NCI-H82 (cell line): ENCODE results near the gene FAM131B.
"Not testable (repeated sequence)": the region's sequence is repeated elsewhere in the genome, so short reads cannot be mapped to it uniquely, and the experiment has no call there.

Source experiments
- DNase-seq: peaks from one replicate; lab custom pipeline; 2025; lab: John Stamatoyannopoulos, UW

Gene FAM131B

DNA sequence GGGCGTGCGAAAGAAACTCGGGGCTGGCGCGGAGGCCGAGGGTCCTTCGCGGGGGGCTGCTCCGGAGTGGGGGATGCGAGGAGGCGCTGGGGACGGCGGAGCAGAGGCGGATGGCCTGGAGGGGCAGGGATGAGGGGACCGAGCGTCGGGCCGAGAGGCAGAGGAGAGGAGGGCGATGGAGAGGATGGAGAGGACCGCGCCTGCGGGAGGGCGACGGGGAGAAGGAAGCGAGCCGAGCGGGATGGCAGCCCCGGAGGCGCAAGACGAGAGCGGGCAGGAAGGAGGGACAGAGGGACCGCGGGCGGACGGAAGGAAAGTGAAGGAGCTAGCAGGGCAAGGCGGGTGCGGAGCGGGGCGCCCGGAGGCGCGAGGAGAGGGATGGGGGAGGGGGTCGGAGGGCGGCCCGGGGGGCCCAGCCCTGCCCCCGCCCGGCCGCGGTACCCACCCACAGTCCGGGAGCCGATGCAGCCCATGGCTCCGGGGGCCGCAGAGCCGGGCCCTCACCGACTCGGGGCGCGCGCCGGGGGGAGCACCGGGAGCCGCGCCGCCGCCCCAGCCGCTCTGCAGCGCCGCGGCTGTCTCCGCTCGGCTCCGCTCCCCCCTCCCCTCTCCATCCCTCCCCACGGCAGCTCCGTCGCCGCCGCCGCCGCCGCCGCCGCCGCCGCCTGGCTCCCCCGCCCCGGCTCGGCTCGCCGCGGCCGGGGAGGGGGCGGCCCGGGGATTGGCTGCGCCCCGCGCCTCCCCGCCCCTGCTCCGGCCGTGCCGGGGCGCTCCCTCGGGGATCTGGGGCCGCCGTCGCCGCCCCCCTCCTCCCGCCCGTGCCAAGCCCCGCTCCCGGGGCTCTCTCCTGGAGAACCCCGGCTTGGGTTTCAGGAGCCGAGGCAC lies at the start of gene FAM131B:
Gene FAM131B, minus strand, starts transcription at position 583 of the 885 bp plus-strand sequence. Its CDS starts 110 bp downstream, at position 473.
- DNase-seq = peak; percentile 6

DNA sequence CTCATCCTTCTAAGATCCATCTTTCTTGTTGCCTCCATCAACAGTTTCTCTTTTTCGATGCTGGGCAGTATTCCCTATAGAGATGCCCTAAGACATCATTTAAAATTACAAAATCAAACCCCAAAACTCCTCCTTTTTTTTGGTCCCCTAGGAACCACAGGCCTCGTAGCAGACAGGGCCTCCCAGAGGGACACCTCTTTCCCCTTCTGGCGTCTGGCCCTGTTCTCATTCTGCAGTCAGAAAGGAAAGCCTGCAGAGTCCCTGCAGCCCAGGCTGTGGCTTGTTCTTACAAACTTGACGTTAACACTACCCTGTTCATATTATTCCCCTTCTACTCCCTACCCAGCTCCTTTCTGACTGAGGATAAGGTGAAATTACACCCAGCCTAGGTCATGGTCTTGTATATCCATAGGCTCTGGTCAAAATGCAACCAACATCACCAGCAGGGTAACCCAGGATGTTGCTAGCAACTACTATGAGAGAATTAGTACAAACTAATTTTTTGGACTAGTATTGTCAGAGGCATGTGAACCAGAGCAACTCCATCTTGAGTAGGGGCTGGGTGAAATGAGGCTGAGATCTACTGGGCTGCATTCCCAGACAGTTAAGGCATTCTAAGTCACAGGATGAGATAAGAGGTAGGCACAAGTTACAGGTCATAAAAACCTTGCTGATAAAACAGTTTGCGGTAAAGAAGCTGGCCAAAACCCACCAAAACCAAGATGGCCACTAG lies 49.6 kb upstream of the FAM131B start:
- DNase-seq = no peak

DNA sequence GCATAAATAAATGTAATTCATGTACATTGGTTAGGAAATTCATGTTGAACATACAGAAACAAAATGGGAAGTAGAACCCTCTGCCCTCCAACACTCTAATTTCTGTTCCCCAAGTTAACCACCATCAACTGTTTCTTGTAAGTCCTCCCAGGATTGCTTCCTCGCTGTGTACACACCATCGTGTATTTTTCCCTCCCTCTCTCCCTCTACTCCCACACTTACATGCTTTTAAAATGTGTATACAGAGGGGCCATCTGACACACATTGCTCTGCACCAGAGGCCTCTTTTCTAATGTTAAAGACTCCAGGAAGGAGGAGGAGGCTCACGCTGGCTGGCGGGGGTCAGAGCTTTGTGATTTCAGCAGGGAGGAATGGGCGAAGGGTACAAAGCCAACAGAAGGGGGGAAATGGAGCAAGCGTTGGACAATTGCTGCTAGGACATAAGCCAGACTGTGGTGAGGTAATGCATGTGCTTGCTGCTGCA lies 48.0 kb upstream of the FAM131B start:
- DNase-seq = no peak

DNA sequence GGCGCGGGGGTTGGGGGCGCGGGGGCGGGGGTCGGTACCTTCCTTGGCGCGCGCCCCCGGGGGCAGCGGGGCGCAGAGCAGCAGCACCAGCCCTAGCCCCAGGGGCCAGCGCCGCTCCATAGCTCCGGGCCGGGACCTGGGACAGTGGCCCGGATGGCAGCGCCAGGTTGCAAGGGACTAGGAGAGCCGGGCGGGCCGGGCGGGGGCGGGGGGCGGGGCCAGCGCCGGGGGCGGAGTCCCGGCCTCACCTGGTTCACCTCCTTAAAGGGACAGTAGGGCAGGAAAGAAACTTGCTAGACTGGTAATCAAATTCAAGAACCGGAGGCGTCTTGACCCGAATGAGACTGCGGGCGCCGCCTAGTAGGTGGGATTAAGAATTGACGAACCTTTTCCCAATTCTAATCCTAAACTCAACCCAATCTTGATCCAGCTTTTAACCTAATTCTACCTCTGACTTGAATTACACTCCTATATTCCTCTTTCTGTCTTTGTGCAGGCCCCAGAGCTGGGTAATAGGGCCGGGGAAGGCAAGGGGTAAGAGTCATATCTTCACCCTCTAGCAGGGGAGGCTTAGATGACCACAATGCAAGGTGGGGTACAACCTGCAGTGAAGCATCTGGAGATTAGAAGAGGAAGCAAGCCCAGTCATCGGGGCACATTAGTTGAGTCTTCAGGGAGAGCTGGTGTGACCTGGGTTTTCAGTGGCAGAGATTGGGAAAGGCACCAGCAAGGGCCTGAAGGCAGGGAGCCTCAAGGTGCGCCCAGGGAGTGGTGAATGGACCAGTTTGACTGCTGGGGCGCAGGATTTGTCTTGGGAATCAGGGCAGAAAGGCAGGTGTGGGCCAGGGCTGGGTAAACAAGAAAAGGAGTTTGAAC lies 46.4 kb upstream of the FAM131B start, which contains the start of gene EPHA1:
Gene EPHA1, minus strand, starts transcription at position 171 of the 876 bp plus-strand sequence. Its CDS starts 51 bp downstream, at position 120.
- peak; percentile 25 for DNase-seq

DNA sequence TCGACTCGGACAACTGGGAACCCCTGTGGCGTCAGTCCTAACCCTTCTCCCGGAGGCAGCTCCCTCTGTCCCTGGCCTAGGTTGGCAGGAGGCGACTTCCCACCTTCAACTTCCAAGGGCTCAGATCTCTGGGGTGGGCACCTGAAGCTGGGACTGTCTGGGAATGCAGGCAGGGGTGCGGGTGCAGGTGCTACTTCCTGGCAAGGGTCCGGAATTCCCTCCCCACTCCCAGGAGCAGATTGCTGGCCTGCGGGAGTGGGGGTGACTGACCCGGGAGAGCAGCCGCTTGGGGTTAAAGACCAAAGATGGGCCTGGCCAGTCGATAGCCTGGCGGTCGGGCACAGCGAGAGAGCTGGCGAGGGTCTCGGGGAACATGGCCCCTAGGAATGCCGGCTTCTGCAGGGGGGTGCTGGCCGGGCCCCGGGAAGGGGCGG lies 45.8 kb upstream of the FAM131B start:
- no peak for DNase-seq

DNA sequence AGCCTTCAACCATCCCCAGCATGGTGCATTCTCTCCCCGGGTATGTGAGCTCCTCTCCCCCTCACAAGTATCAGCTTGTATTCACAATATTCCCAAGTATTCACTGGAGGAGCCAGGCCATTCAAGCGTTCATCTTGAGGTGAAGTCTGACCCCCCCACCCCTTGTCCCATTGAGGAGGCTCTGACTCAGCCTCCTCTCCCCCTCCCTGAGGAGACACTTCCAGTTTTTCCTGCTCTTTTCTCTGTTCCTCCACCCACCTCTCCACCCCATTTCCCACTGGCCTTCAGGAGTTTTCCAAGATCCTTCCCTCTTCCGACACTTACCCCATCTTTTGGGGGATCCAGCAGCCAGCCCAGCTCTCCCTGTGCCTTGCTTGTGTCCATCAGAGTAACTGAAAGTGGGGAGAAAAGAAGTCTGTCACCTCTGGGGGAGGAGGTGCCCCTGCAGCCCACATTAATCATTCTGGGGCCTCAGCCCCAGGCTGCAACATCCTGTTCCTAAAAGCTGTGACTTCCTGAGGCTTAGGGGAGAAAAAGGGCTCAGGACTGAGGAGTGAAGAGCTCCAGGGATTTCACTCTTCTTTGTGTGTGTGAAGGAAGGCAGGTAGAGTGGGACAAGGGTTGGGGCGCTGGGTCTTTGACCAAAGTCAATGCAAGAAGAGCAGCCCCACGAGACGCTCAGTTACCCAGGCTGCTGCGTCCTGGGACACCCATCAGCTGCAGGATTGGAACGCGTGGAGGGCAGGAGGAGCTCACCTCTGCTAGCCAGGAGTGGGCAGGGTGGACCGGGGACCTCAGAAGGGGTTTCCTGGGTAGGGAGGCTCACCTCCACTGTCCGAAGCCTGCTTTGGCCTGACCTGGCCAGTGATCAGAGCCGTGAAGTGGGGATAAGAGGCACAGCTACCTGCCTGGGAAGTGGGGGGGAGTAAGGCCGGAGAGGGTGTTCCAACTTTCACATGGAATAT lies 45.1 kb upstream of the FAM131B start:
- DNase-seq = no peak

DNA sequence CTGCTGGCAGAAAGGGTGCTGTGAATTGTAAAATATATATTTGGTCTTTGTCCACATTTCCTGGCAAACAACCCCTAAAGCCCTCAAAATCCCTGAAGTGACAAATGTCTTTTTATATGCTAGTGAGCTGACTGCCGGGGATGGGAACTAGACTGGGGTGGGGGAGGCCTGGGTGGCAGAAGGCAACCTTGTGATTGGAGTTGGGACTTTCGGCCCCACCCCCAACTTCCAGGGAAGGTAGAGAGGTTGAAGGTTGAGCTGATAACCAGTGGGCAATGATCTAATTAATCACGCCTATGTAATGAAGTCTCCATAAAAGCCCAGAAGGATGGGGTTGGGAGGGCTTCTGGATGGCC lies 43.5 kb upstream of the FAM131B start:
- DNase-seq = no peak

DNA sequence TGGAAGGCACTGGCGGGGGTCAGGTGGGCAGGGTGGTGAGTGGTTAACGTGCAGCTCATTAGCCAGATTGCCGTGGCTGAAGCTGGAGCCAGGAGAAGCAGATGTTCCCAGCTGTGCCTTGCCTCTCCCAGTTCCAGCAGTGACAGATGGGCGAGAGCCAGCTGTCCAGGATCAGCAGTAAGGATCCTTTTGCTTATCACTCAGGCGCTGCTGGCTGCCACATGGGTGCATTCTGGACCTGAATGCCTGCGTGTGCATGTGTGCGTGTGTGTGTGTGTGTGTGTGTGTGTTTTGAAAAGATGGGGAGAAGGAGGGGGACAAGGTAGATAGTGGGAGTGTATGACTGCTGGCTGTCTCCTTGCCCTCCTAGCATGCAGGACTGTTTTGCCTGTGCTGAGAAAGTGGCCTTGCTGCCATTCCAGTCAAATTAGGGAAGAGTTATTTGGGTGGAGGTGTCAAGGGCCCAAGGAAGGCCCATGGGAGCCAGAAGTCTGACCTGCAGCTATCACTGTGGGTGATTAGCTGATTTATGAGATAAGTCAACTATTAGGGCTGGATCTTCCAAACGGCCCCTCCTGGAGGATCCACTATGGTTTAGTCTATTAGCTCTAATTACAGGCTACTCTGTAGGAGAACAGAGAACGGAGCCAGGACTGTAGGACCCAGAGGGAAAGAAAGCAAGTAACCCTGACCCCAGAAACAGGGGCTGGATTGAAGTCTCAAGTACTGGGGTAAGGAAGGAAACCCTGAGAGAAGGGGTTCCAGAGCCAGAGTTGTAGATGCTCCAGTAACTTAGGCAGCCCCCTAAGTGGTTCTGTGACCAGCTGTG lies 42.9 kb upstream of the FAM131B start:
- peak; percentile 51 for DNase-seq

DNA sequence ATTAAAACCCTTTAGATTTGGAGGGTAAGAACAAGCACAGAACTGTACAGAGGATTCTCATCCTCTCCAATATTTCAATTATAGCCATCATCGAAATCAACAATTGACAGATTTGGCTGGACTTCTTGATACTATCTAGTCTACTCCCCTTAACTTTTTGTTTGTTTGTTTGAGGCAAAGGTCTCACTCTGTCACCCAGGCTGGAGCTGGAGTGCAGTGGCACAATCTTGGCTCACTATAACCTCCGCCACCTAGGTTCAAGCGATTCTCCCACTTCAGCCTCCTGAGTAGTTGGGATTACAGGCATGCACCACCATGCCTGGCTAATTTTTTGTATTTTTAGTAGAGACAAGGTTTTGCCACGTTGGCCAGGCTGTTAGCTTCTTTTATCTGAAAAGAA lies 39.7 kb upstream of the FAM131B start:
- not testable (repeated sequence) for DNase-seq

DNA sequence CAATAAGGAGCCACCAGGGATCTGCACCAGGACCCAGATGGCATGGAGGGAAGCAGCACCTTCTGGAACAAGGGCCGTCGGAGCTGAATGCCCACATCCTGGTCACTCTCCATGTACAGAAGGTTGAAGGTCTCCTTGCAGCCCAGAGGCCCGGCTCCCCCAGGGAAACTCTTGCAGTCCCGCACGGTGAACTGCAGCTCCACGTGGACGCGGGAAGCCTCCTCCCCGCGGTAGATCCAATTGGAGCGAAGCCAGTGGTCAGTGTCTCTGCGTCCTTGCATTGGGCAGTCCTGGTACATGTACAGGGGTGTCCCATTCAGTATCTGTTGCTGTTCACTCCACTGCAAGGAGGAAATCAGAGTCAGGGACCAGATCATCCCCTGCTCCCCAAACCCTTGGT lies 38.8 kb upstream of the FAM131B start:
- DNase-seq = no peak

DNA sequence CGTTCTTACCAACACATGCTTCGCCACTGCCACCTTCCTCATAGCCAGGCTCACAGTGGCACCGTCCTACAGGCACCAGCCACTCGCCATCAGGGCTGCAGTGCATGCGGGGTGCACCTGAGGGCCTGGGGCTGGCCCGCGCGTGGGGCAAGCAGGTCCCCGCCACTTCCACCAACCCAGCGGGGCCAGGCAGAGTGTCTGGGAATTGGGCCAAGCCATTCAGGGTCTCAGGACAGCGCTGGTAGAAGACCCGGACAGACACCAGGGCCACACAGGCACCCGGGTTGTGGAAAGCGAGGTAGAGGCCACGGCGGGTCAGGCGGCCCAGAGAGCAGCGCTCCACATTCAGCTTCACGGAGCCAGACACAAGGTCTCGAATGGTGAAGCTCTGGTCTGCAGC lies 37.1 kb upstream of the FAM131B start:
- DNase-seq = no peak

DNA sequence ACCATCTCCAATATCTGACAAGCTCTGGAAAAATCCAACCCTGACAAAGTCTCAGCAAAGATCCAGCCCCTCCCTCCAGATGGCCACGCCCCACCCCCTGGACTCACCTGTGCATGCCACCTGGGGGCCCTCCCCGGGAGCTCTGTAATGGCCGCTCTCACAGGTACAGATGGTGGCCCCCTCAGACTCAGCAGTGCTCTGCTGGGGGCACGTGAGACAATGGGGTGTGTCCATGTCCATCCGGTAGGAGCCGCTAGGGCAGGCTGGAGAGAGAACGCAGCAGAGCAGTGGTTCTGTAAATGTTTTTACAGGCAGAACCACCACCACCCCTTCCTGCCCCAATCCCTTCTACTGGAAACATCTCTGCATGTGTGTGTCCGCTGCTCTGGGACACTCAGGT lies 36.6 kb upstream of the FAM131B start:
- DNase-seq = no peak

DNA sequence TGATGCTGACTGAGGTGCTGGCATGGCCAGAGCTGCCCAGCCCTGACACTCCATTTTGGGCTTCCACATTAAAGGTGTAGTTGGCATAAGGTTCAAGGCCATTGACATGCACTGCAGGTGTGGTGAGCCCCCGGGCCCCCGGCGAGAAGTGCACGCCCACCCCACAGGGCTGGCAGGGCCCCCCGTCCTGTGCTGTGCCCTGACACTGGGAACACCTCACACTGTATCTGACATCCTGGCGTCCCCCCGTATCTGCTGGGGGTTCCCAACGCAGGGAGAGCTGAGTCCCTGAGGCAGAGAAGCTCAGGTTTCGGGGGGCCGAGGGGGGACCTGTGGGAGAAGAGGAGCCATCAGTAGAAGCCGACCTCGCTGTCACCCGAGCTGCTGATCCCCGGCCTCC lies 36.1 kb upstream of the FAM131B start:
- no peak for DNase-seq

DNA sequence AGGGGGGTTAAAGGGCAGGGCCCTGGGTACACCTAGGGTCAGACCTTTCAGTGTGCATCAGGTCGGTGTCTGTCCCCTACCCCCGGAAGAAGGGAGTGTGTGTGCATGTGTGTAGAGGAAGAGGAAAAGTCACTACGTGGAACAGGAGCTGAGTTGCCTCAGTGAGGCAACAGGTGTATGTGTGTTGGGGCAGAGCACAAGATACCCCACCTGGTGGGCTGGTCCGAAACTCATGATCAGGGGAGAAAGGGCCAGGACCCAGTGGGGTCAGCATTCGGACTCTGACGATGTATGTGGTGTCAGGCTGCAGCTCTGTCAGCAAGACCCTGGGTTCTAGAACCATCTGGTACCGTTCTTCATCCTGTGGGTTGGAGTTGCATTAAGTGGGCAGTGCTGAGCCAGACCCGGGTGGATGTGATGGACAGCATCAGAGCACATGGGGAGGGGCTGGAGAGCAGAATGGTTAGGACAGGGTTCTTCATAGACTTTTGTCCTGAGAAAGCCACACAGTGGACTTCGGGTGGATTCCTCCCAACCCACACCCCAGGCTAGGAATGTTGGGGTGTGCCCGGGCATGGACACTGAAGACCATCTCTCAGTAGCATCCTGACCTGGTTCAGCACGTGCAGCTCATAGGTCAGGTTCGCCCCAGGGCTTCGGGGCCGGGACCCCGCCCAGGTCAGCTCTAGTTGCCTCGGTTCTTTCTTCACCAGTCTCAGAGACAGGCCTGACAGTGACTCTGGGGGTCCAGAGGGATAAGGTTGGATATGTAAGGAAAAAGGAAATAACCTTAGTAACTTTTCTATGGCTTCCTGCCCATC lies 35.4 kb upstream of the FAM131B start:
- no peak for DNase-seq

DNA sequence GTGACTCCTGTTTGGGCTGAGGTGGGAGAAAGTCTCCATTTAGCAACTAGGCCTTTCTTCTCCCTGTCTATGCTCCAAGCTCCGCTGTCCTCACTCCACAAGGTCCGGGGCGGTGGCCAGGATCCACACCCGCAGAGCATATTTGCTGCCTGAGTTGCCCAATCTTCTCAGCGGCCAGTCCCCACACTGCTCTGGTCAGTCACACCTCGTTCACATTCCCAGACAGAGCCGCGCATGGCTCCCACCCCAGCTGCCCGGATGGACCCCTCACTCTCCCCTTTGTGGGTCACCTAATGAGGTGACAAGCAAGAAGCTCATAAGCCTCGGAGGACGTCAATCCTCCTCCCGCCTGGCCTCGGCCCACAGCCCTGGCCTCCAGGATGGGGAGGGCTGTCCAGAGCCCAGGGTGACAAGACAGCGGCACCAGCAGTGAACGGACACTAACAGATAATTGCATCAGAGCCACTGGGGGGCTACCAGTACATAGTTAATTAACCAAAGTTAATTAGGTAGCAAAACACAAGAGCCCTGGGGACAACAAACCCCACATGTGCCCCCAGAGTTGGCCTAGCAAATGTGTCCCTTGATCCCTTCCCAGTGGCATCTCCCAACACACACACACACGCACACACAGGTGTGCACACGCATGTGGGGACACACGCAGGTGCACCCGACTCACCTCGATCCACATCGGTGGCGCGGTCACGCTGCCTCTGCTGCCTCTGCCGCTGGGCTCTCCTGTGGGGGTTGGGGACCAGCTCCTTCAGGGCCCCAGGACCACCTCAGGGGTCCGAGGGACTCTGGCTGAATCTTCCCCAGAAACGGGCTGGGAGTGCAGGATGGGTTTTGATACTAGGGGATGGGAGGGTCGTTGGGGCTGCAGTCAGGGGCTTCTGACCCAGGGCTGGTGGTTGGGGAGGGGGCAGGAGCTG lies 34.4 kb upstream of the FAM131B start:
- no peak for DNase-seq

DNA sequence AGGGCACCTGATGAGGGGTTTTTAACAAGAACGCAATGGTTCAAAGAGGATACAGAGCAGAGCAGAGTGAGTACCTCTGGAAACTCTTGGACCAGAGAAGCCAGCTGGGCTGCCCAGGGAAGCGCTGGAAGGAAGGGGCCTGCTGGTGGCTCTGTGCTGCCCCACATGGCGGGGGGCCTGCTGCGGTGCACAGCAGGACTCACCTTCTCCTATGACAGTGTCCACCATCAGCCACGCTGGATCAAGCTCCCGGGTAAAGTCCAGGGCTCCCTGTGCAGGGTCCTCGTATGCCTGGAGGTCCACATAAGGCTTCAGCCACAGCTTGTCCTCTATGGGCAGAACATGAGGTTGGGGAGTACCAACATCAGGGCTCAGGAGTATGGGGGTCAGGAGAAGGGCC lies 33.7 kb upstream of the FAM131B start:
- no peak for DNase-seq

DNA sequence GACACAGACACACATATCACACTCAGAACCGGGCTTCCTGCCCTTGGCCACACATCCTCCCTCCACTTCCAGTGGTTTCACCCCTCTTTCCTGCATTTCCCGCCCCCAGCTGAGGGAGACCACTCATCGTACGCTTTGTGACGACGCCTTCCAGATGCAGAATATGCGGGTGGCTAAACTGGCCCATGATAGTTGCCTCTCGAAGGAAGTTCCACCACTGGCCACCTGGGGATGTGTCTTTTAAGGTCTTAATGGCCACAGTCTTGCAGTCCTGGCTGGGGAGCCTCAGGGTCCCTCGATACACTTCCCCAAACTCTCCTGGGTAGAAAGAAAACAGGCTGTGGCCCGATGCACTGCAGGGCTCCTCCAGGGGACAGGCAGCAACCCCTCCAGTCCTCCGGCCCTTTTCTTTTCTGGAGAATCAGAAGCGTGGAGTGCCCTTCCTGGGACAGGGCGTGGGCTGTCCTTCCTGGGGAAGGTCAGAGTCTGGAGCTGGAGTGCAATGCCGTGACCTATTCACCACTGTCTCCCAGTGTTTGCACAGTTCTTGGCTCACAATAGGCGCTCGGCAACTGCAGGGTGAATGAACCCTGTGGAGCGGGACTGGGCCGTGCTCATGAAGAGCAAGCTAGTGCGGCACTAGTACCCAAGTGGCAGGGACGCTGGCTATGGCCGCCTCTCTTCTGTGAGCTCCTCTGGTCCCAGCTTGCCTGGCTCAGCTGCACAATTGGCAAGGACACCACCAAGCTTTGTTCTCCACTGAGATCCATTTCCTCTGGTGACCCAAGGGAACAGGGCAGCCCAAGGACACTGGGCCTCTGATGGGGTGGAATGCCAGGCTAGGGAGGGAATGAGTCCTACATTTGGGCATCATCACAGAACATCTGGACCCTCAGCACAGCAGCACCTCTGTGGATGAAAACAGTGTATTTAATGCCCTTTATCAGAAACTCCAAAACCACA lies 33.0 kb upstream of the FAM131B start:
- peak; percentile 16 for DNase-seq
